Panc1 (cell line): ENCODE results near the gene CHCHD6.

Source experiments
- CTCF ChIP-seq: fragments of 450-650 bp; IDR thresholded peaks from 2 replicates; pipeline ENCODE4 v1.5.1; 2017; ENCODE audit warnings: mild to moderate bottlenecking
- POLR2AphosphoS5 ChIP-seq: IDR thresholded peaks from 2 replicates; pipeline ENCODE4 v1.6.1; 2012; ENCODE audit warnings: mild to moderate bottlenecking, low read depth, low read length, moderate library complexity
- SIN3A ChIP-seq: IDR thresholded peaks from 2 replicates; pipeline ENCODE4 v1.6.1; 2012; ENCODE audit warnings: low read depth, mild to moderate bottlenecking, low read length, moderate library complexity, borderline replicate concordance; ENCODE audit not compliant: insufficient read depth
- TCF7L2 ChIP-seq: IDR thresholded peaks from 2 replicates; pipeline ENCODE4 v1.6.1; 2011; ENCODE audit warnings: mild to moderate bottlenecking, low read depth, low read length, inconsistent platforms
- TF ChIP-seq, protein P1 (sequence below), 2 experiments: IDR thresholded peaks; 2 replicates each; pipeline ENCODE4 v1.6.1; 2011 to 2012; ENCODE audit warnings: low read depth in 2 of 2, control low read depth in 1 of 2, low read length in 1 of 2, mild to moderate bottlenecking in 1 of 2, moderate library complexity in 1 of 2; ENCODE audit not compliant: insufficient read depth in 1 of 2

DNA sequence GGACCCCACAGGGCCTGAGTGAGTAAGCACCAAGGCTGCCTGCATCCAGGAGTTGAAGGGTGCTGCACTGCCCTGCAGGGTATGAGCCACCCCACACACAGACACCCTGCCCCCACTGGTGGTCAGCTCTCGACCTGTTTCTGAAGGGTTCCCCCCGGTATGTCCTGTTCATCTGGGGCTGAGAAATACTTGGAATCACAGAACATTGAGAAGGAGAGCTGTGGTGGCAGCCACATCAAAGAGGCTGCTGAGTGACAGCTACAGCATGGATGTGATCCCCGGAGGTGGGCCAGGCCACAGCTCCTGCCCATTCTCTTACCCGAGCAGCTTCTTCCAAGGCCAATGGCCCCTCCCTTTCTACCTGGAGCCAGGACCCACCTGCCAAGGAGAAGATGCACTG is 212.5 kb downstream of the CHCHD6 start:
- TF ChIP-seq CTCF (no peak), POLR2AphosphoS5 (no peak), SIN3A (no peak), TCF7L2 (no peak)
- TF ChIP-seq, protein P1, sequence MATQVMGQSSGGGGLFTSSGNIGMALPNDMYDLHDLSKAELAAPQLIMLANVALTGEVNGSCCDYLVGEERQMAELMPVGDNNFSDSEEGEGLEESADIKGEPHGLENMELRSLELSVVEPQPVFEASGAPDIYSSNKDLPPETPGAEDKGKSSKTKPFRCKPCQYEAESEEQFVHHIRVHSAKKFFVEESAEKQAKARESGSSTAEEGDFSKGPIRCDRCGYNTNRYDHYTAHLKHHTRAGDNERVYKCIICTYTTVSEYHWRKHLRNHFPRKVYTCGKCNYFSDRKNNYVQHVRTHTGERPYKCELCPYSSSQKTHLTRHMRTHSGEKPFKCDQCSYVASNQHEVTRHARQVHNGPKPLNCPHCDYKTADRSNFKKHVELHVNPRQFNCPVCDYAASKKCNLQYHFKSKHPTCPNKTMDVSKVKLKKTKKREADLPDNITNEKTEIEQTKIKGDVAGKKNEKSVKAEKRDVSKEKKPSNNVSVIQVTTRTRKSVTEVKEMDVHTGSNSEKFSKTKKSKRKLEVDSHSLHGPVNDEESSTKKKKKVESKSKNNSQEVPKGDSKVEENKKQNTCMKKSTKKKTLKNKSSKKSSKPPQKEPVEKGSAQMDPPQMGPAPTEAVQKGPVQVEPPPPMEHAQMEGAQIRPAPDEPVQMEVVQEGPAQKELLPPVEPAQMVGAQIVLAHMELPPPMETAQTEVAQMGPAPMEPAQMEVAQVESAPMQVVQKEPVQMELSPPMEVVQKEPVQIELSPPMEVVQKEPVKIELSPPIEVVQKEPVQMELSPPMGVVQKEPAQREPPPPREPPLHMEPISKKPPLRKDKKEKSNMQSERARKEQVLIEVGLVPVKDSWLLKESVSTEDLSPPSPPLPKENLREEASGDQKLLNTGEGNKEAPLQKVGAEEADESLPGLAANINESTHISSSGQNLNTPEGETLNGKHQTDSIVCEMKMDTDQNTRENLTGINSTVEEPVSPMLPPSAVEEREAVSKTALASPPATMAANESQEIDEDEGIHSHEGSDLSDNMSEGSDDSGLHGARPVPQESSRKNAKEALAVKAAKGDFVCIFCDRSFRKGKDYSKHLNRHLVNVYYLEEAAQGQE (IDR thresholded peaks at IDR 0.05; ENCODE audit: insufficient read depth in 1 of 2, low read depth in 2 of 2, low read length in 1 of 2), result no peak
